ENCODE results near the gene PTRH1.

PTRH1 gene

DNA sequence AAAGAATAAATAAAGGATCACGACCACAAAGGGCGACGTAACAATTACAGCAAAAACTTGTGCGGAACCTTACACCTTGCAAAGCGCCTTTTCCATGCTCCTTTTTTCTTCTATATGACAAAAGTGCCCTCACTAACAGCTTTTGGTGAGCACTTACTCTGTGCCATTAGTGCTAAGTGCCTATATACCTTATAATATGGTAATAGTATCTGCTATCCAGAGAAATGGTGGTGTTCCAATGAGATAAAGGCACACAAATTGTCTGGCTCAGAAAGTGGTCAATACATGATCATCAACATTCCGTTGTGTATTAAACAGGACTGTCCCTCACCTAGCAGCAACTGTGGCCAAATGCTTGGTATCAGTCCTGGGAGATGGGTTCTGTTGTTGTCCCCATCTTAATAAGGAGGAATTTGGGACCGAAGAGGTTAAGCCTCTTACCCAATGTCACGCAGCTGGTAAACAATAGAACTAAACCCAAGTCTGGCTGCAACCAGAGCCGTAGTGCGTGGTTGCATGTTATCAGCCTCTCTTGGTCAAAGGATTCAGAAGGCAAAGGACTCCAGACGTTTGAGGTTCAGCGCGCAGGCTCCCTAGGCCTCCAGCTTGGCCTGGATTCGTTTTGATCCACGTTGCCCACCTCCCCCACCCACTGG is 20.2 kb upstream of the PTRH1 start:
- no peaks in the 10 kb centered on the region for H3K9me3 ChIP-seq
- H3K27me3 ChIP-seq: no peaks in the 10 kb centered on the region
- H3K4me3 ChIP-seq (ENCODE audit: low read depth, low read length): peak overlapping the region; percentile 37
- TF ChIP-seq, protein P1, sequence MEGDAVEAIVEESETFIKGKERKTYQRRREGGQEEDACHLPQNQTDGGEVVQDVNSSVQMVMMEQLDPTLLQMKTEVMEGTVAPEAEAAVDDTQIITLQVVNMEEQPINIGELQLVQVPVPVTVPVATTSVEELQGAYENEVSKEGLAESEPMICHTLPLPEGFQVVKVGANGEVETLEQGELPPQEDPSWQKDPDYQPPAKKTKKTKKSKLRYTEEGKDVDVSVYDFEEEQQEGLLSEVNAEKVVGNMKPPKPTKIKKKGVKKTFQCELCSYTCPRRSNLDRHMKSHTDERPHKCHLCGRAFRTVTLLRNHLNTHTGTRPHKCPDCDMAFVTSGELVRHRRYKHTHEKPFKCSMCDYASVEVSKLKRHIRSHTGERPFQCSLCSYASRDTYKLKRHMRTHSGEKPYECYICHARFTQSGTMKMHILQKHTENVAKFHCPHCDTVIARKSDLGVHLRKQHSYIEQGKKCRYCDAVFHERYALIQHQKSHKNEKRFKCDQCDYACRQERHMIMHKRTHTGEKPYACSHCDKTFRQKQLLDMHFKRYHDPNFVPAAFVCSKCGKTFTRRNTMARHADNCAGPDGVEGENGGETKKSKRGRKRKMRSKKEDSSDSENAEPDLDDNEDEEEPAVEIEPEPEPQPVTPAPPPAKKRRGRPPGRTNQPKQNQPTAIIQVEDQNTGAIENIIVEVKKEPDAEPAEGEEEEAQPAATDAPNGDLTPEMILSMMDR (IDR thresholded peaks at IDR 0.05; ENCODE audit: low read depth, low read length): no peak
- H3K36me3 ChIP-seq: no peaks in the 10 kb centered on the region
- peaks cover 4% of the 10 kb centered on the region for H3K4me1 ChIP-seq
- no peak for DNase-seq

DNA sequence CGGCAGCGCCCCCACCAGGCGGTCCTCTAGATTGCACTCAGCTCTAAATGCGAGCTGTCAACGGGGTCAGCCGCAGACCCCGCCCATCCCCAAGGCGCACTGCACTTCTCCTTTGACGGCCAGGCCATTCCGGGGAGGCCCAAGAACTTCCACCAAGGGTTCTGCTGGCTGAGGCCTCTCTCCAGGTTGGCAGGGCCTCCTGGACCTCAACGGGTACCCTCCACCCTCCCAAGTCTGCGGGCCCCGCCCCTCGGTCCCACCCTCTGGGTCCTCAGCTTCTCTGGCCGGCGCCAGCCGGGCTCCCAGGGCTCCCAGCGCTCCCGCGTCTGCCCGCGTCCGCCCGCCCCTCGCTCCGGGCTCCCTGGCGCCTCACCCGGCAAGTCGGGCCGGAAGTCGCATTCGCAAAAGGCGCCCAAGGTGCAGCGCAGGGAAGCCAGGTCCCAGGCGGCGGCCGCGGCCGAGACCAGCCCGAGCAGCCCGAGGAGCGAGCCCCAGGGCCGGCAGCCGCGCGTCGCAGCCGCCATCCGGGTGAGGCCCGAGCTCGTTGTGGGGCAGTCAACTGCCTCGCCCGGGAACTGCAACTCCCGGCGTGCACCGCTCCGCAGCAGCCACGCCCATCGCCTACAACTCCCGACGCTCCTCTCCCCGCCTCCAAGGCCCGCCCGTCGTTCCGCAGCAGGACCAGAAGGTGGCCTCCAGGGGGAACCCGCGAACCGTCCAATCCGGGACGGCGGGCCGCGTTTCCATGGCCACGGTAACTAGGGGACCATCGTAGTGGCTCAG is 19.5 kb upstream of the PTRH1 start, which contains the start of gene TOR2A:
Gene TOR2A, minus strand, starts transcription at position 548 of the 783 bp plus-strand sequence. Its CDS starts 24 bp downstream, at position 524.
- DNase-seq: peak; percentile 98
- no peaks in the 10 kb centered on the region for H3K36me3 ChIP-seq
- TF ChIP-seq, protein P1 (IDR thresholded peaks at IDR 0.05; ENCODE audit: low read depth, low read length): peak; percentile 91
- H3K27me3 ChIP-seq: no peaks in the 10 kb centered on the region
- H3K4me3 ChIP-seq (ENCODE audit: low read depth, low read length): peak within 1 kb of the TSS; percentile 79
- H3K4me1 ChIP-seq: peaks cover 4% of the 10 kb centered on the region
- H3K9me3 ChIP-seq: no peaks in the 10 kb centered on the region

DNA sequence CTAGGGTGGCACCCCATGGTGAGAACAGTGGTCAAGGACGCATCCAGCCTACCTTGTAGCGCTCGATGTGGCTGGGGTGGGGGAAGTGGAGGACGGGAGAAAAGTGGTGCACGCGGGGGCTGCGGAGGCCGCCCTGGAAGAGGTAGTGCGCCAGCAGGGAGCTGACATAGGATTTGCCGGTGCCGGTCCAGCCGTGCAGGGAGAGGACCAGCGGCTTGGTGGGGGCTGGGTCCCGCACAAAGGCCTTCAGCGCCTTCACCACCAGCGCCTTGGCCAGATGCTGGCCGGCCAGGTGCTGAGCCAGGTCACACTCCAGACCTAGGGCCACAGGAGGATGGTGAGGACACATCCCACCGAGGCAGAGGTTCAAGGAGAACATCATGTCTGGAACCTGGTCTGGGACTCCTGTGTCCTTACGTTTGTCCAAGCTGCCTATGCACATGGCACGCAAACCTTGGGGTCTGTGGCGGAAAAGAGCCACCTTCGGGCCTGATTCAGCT is 18.8 kb upstream of the PTRH1 start:
- peaks cover 4% of the 10 kb centered on the region for H3K4me1 ChIP-seq
- H3K27me3 ChIP-seq: no peaks in the 10 kb centered on the region
- TF ChIP-seq, protein P1 (IDR thresholded peaks at IDR 0.05; ENCODE audit: low read depth, low read length): no peak
- no peaks in the 10 kb centered on the region for H3K36me3 ChIP-seq
- peak overlapping the region; percentile 79 for H3K4me3 ChIP-seq (ENCODE audit: low read depth, low read length)
- DNase-seq: no peak
- no peaks in the 10 kb centered on the region for H3K9me3 ChIP-seq

DNA sequence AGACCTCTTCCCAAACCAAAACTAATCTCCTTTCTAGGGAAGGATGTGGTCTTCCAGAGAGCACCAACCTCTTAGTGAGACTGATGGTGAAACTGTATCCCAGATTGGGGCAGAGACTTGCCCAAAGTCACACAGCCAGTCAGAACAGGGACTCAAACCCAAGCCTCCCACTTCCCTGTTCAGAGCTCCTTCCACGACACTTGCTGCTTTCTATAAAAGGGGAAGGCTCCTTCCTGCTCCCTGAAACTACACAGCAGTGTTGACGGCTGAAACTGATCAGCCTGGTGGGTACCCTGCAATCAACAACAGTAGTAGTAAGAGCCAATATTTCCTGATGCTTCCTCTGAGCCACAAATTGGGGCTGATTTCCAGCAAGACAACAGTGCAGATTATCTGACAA is 18.2 kb upstream of the PTRH1 start:
- Histone ChIP-seq H3K9me3 (no peaks in the 10 kb centered on the region), H3K27me3 (no peaks in the 10 kb centered on the region), H3K4me3 (ENCODE audit: low read depth, low read length) (no peak overlapping the region), H3K36me3 (no peaks in the 10 kb centered on the region), H3K4me1 (peaks cover 4% of the 10 kb centered on the region)
- no peak for DNase-seq
- TF ChIP-seq, protein P1 (IDR thresholded peaks at IDR 0.05; ENCODE audit: low read depth, low read length): no peak

DNA sequence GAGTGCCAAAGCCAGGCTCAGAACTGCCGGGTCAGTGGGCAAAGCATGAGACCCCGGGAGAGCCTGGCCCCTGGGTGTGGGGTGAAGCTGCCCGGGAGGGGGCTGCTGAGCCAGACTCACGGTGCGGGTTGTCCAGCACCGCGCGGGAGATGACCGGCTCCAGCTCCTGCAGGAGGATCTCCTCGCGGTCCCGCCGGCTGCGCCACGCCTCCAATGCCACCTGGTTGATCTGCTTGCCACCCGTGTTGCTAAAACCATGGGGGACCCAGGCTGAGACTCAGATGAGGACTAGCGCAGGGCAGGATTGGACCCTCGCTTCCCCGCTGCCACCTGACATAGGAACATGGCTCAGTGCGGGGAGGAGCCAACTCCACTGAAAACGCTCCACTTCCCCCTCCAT is 17.0 kb upstream of the PTRH1 start:
- DNase-seq: no peak
- TF ChIP-seq, protein P1 (IDR thresholded peaks at IDR 0.05; ENCODE audit: low read depth, low read length): no peak
- Histone ChIP-seq H3K27me3 (no peaks in the 10 kb centered on the region), H3K36me3 (no peaks in the 10 kb centered on the region), H3K4me3 (ENCODE audit: low read depth, low read length) (no peak overlapping the region), H3K9me3 (no peaks in the 10 kb centered on the region), H3K4me1 (peaks cover 4% of the 10 kb centered on the region)

DNA sequence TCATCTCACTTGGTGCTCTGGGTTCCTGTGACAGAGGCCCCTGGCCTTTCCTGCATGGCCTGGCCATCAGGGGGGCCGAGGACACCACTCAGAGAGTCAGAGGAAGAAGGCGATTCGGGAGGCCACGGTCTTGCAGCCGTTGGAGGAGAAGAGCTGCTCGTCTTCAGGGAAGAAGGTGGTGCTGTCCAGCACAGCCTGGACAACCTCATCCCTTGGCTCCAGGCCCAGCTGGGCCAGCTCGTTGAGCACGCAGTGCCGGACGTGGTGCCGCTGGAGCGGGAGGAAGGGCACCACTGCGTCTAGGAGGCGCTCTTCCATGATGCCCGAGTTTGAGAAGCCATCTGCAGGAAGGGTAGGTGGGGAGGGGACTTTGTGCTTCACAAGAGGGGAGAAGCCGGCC is 16.5 kb upstream of the PTRH1 start:
- DNase-seq: no peak
- Histone ChIP-seq H3K27me3 (no peaks in the 10 kb centered on the region), H3K9me3 (no peaks in the 10 kb centered on the region), H3K4me3 (ENCODE audit: low read depth, low read length) (no peak overlapping the region), H3K4me1 (peaks cover 4% of the 10 kb centered on the region), H3K36me3 (no peaks in the 10 kb centered on the region)
- TF ChIP-seq, protein P1 (IDR thresholded peaks at IDR 0.05; ENCODE audit: low read depth, low read length): no peak
